Activated CD8-positive, alpha-beta memory T cell treated with anti-CD3 and anti-CD28 coated beads for 4 hours (primary cell): ENCODE data around the gene DNMT3L.
A peak's percentile ranks its signal among the peaks of the same experiment; 100 is the strongest.
"Not testable (repeated sequence)": the region's sequence is repeated elsewhere in the genome, so short reads cannot be mapped to it uniquely, and the experiment has no call there.

Experiments
- DNase-seq, 2 donors: peaks; one replicate each; pipeline ENCODE4 v3.0.0-alpha.2; 2020; ENCODE audit warnings: low read depth in 2 of 2

The DNMT3L gene

GRCh38 chr21:44294391-44295162 is 32.9 kb upstream of the DNMT3L start:
- no peak for DNase-seq

DNA sequence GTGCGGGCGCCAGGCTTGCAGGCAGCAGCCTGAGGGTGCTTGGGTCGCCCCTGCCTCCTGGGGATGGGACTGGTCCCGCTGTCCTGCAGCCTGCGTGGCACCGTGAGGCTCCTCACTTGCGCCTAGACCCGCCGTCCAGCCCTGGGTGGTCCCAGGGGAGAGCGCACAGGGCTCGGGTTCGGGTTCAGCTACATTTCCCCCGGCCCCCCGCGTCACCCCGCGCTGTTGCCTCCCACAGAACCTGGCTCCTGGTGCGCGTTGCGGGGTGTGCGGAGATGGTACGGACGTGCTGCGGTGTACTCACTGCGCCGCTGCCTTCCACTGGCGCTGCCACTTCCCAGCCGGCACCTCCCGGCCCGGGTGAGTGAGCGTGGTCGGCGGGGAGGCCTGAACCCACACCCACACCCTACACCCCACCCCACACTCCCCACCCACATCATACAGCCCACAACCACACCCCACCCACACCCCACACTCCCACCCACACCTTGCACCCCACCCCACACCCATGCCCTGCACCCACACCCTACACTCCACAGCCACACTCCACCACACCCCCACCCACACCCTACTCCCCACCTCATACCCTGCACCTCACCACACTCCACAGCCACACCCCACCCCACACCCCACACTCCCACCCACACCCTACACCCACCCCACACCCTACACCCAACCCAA is 32.0 kb upstream of the DNMT3L start:
- DNase-seq, result peak in 1 of 2 donors; percentile 33

GRCh38 chr21:44292812-44293195 is 31.1 kb upstream of the DNMT3L start:
- no peak for DNase-seq

DNA sequence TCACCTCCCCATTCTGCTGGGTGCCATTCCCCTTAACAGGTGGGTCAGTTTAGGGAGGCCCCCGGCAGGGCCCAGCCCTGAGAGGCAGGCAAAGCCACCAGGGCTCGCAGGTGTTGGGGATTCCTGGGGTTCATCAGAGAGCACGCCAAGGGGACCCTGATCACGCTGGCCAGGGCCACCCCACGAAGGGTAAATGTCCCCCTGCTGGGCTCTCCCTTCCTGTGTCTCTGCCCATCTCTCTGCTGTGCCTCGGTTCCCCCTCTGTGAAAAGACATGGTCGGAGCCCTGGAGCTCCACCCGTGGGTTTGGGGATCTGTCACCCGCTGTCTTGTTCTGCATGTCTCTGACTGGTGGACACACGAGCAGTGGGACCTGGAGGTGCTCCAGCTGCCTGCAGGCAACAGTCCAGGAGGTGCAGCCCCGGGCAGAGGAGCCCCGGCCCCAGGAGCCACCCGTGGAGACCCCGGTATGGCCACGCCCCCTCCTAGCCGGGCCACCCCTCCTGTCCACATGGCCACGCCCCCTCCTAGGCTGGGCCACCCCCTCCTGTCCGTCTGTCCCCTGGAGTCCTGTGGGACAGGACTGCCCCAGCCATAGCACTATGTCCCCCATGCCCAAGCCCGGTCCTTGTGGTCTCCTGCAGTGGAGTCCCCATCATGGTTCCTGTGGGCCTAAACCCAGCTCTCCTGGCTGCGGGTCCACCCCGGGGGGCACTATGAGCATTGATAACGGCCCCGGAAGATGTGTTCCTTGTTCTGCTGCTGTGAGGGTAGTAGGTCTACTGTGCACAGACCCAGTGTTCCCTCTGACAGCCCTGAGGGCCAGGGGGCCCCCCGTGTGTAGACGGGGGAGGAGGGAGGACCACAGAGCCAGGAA is 30.5 kb upstream of the DNMT3L start:
- no peak for DNase-seq

- DNase-seq, result no peak
Measured at GRCh38 chr21:44291078-44291935, 29.6 kb upstream of the DNMT3L start.

GRCh38 chr21:44290327-44291077 is 28.8 kb upstream of the DNMT3L start:
- no peak for DNase-seq

DNA sequence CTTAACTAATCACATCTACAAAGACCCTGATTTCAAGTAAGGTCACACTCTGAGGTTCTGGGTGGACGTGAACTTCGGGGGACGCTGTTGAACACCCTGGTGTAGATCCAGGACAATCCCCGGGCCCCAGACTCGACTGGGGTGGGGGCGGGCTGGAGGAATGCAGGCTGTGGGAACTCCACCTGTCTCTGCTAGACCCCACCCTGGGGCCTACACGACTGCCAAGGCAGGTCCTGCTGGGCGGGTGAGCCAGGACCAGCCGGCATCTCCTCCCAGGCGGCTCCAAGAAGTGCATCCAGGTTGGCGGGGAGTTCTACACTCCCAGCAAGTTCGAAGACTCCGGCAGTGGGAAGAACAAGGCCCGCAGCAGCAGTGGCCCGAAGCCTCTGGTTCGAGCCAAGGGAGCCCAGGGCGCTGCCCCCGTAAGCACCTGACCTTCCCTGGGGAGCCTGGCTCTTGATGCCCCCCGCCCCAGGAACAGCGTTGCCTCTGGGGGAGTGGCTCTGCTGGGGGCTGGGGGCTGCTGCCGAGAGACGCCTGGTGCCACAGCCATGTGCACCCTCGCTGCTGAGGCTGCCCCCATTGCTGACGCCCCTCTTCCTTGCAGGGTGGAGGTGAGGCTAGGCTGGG is 27.8 kb upstream of the DNMT3L start:
- DNase-seq, result no peak

- DNase-seq, result no peak
Measured at GRCh38 chr21:44288251-44289110, 26.8 kb upstream of the DNMT3L start.

DNA sequence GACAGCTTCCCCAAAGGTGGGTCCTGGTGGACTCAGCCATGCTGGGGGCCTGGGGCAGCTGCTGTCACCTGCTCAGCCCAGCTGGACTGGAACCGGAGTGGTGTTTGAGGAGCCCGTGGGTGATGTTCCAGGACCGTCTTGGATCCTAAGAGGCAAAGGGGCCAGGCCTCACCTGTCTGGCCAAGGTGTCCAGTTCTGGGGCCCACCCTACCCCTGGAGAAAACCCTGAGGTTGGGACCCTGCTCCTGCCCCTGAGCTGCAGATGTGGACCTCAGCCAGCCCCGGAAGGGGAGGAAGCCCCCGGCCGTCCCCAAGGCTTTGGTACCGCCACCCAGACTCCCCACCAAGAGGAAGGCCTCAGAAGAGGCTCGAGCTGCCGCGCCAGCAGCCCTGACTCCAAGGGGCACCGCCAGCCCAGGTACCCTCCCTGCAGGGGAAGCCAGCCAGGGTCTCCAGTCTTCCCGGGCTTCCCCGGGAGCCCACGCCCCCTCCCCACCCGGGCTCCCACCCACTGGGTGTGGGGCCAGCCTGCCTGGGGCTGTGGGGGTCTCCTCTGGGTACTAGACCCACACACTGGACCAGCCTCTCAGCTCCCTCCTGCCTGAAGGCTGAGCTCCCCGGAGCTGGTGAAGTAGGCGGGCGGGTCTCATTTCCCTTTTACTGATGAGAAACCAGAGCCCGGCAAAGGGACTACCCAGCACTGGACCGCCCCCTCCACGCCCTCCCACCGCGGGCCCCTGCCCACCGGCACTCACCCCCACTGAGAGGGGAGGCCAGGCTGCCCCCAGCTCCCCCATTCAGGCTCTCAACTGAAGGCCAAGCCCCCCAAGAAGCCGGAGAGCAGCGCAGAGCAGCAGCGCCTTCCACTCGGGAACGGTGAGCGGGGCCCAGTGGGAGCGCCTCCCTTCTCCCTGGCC is 25.3 kb upstream of the DNMT3L start:
- DNase-seq, result no peak

- no peak for DNase-seq
Measured at GRCh38 chr21:44286086-44286715, 24.5 kb upstream of the DNMT3L start.

DNA sequence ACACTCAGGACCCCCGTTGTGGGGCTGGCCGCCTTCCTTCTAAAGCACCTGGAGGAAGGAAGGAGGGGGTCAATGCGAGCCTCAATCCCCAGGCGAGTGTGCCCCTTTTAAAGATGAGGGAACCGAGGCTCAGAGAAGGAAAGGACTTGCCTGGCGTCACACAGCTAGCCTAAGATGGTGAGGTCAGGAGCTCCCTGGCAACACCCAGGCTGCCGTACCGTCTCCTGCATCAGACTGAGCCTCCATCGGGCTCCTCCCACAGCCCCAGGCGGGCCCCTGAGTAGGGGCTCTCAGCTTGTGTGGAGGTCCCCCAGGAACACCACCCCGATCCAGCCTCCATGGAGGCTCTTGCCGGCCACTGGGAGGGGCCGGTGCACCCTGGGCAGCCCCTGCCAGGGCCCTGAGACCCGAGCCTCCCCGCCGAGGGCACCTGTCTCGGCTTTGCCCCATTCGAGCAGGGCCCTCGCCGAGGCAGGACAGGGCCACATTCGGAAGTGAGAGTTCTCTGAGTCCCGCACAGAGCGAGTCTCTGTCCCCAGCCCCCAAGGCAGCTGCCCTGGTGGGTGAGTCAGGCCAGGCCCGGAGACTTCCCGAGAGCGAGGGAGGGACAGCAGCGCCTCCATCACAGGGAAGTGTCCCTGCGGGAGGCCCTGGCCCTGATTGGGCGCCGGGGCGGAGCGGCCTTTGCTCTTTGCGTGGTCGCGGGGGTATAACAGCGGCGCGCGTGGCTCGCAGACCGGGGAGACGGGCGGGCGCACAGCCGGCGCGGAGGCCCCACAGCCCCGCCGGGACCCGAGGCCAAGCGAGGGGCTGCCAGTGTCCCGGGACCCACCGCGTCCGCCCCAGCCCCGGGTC is 23.7 kb upstream of the DNMT3L start, which contains the start of gene AIRE:
Gene AIRE (plus strand): TSS at position 739 of the 855 bp plus-strand sequence. CDS start 131 bp downstream, outside the sequence.
- DNase-seq, result no peak

DNA sequence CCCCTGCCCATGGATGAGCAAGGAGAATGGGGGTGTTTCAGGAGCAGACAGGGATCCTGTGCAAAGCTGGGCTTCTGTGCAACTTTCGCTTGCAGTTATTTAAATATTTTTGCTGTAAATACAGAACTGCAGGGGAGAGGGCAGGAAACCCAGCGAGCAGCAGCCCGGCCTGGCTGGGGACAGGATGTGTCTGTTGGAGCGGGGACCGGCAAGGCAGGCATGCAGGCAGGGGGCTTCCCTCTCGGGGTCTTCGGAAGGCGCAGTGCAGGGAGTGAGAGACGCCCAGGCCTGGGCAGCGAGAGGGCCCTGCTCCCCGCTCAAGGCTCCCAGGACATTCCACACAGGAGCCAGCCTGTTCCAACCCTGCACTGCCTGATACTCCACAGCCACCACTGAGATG is 22.3 kb upstream of the DNMT3L start:
- DNase-seq, result no peak

- not testable (repeated sequence) for DNase-seq
Measured at GRCh38 chr21:44283211-44283785, 21.6 kb upstream of the DNMT3L start.

GRCh38 chr21:44282370-44282769 is 20.7 kb upstream of the DNMT3L start:
- DNase-seq, result no peak

DNA sequence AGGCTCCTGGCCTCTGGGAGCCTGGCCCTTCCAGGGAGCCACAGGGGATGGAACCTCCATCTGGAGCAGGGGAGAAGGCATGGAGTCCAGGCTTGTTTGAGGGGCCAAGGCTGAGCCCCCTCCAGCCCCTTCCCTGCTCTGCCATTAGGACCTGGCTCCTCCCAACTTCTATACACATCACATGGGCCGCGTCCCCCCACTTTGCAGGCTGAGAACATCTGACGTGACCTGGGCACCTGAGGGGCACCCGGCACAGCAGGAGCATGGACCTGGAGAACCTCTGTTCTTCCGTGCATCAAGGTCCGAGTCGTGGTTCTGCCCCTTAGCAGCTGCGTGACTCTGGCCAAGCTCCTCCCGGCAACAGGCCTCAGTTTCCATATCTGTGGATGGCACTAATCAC is 20.1 kb upstream of the DNMT3L start:
- no peak for DNase-seq
